ENCODE measurements around the gene TMEM202. TPM values are rescaled to one million over a fixed set of nuclear protein-coding genes. Genes with fewer than 3 reads are reported as not detected.
"Not testable (repeated sequence)": the region's sequence is repeated elsewhere in the genome, so short reads cannot be mapped to it uniquely, and the experiment has no call there.

TMEM202 gene
- total RNA-seq, 1 donor from 2014 or later, result not detected

DNA sequence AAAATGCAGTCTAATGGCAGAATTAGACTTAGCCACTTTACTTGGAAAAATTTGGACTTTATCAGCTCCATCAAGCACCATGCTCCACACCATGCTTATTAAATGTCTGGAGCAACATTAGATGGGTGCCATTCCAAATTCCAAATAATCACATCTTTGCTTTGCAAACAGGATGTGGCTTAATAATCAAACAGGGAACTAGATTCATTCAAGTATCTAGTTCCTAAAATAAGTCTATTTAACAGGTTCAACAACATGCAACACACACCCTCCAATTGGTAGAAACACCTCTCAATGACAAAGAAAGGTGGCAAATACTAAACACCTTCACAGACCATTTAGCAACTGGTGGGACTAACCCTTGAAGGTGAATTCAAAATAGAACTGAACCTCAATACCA, 25.7 kb upstream of the TMEM202 start:
- Mint-ChIP-seq H3K9me3 (no peaks in the 10 kb centered on the region), H3K36me3 (ENCODE audit: low read depth) (peaks cover 45% of the 10 kb centered on the region), H3K27me3 (no peaks in the 10 kb centered on the region), H3K27ac (peak overlapping the region; percentile 46), H3K4me3 (peak overlapping the region; percentile 24), H3K4me1 (peaks cover 85% of the 10 kb centered on the region)
- TF ChIP-seq, protein P1, sequence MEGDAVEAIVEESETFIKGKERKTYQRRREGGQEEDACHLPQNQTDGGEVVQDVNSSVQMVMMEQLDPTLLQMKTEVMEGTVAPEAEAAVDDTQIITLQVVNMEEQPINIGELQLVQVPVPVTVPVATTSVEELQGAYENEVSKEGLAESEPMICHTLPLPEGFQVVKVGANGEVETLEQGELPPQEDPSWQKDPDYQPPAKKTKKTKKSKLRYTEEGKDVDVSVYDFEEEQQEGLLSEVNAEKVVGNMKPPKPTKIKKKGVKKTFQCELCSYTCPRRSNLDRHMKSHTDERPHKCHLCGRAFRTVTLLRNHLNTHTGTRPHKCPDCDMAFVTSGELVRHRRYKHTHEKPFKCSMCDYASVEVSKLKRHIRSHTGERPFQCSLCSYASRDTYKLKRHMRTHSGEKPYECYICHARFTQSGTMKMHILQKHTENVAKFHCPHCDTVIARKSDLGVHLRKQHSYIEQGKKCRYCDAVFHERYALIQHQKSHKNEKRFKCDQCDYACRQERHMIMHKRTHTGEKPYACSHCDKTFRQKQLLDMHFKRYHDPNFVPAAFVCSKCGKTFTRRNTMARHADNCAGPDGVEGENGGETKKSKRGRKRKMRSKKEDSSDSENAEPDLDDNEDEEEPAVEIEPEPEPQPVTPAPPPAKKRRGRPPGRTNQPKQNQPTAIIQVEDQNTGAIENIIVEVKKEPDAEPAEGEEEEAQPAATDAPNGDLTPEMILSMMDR (IDR thresholded peaks at IDR 0.05), result no peak
- CTCF ChIA-PET, result no interaction called here
- intact Hi-C loops (cut with micrococcal nuclease), result no loop called here
- ATAC-seq (ENCODE audit: low read depth), result no peak
- DNase-seq, result no peak
- POLR2A ChIA-PET, result interaction anchor here (1.0 kb wide), 1 partner anchor 144 kb away, joined by 6 read pairs; no protein-coding TSS in a partner anchor

DNA sequence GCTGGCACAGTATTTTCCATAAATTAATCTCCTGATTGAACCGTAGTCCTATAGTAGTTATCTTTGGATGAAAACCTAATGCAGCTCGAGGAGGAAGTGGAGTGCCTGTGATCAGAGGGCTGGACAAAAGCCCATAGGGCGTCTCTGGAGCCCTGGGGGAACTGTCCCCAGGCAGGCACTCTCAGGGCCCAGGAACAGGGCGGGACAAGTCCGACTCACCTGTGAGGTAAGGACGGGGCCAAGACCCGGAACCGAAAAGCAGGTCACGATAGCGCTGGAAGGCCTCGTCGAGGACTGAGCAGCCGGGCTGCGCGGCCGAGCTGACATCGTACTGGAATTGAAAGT, 22.6 kb upstream of the TMEM202 start:
- ChIA-PET POLR2A (interaction anchor here (0.6 to 3.4 kb wide), 19 partner anchors 9 to 1600 kb away, joined by 3 to 59 read pairs (median 5); partner anchors contain the start of genes ARIH1, BBS4, CELF6 and HIGD2B), CTCF (no interaction called here)
- peak overlapping the region; percentile 91 for H3K4me3 Mint-ChIP-seq
- H3K4me1 Mint-ChIP-seq, result peaks cover 59% of the 10 kb centered on the region
- peaks cover 21% of the 10 kb centered on the region for H3K36me3 Mint-ChIP-seq (ENCODE audit: low read depth)
- intact Hi-C loops (cut with micrococcal nuclease), result loop anchor here (2.0 to 5.0 kb wide), 4 partner anchors 55 to 258 kb away; partner anchors contain the start of genes CELF6, MYO9A, PARP6 and SENP8
- no peaks in the 10 kb centered on the region for H3K9me3 Mint-ChIP-seq
- peak overlapping the region; percentile 97 for H3K27ac Mint-ChIP-seq
- no peak for DNase-seq
- TF ChIP-seq, protein P1 (IDR thresholded peaks at IDR 0.05), result no peak
- H3K27me3 Mint-ChIP-seq, result no peaks in the 10 kb centered on the region
- ATAC-seq (ENCODE audit: low read depth), result peak; percentile 56

DNA sequence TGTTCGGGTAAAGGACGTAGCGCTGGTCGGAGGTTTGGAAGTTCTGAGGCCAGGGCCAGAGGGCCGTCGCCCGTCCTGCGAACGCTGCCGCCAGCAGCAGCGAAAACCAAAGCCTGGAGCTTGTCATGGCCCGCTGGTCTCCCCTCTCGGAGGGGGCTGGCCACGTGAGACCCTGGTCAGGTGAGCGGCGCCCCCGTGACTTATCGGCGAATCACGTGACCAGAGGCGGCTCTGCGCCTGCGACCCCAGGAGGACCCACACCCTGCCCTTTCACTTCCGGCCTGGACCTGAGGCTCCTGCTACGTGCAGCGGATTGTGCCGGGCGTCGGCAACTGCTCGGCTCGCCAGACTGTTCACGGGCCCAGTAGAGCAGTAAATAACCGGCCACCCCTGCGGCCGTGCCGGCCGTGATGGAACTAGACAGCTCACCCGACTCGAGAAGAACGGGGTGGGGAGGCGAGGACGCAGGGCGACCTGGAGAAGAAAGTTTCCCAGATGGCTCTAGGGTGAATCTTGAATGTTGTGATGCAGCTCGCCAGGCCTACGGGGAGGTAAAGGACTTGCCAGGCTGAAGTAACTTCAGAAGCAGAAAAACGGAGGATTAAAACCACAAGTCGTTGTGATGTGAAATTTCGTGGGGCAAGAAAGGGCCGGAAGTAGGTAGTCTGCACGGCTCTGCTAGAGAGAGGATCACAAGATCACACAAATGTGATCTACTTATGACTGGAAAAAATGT, 22.1 kb upstream of the TMEM202 start, which contains the start of gene HEXA:
TSS of gene HEXA (minus strand) at position 169 of the 736 bp plus-strand sequence. CDS start at position 127, 42 bp downstream.
- Mint-ChIP-seq H3K27me3 (no peaks in the 10 kb centered on the region), H3K36me3 (ENCODE audit: low read depth) (peaks cover 17% of the 10 kb centered on the region), H3K9me3 (no peaks in the 10 kb centered on the region), H3K4me3 (peak within 1 kb of the TSS; percentile 91), H3K27ac (peak within 1 kb of the TSS; percentile 97), H3K4me1 (peaks cover 58% of the 10 kb centered on the region)
- POLR2A ChIA-PET, result interaction anchor here (0.6 to 3.4 kb wide), 19 partner anchors 9 to 1600 kb away, joined by 3 to 59 read pairs (median 5); partner anchors contain the start of genes ARIH1, BBS4, CELF6 and HIGD2B
- TF ChIP-seq, protein P1 (IDR thresholded peaks at IDR 0.05), result no peak
- CTCF ChIA-PET, result no interaction called here
- DNase-seq, result peak; percentile 99
- intact Hi-C loops (cut with micrococcal nuclease), result loop anchor here (1.0 to 5.0 kb wide), 8 partner anchors 55 to 407 kb away; partner anchors contain the start of genes ADPGK, ARIH1, BBS4 and CELF6
- ATAC-seq (ENCODE audit: low read depth), result peak; percentile 83

DNA sequence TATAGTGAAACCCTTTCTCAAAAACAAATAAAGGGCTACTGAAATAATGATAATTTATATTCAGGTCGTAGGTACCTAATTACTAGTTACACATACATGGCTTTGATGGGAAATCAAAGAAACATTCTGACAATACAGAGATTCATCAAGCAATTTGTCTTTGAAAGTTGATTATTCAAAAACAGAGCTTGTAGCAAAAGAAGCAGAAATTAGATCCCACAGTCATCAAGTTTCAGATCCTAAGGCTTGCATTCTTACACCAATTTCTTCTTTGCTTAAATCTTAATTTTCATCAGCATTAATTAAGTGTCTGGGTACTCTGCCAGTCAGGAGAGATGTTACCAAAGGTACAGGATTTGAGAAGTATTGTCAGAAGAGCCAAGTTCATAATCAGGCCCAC, 20.8 kb upstream of the TMEM202 start:
- Mint-ChIP-seq H3K4me3 (no peak overlapping the region), H3K4me1 (peaks cover 48% of the 10 kb centered on the region), H3K9me3 (no peaks in the 10 kb centered on the region), H3K36me3 (ENCODE audit: low read depth) (peaks cover 13% of the 10 kb centered on the region), H3K27ac (no peak overlapping the region), H3K27me3 (no peaks in the 10 kb centered on the region)
- ATAC-seq (ENCODE audit: low read depth) (no peak), DNase-seq (no peak)
- ChIA-PET CTCF (no interaction called here), POLR2A (interaction anchor here (0.5 to 3.4 kb wide), 2 partner anchors 97 to 150 kb away, joined by 5 to 59 read pairs; partner anchors contain the start of gene ARIH1)
- TF ChIP-seq, protein P1 (IDR thresholded peaks at IDR 0.05), result no peak
- intact Hi-C loops (cut with micrococcal nuclease), result loop anchor here (2.0 to 5.0 kb wide), 3 partner anchors 147 to 260 kb away; partner anchors contain the start of genes MYO9A, PKM and SENP8

DNA sequence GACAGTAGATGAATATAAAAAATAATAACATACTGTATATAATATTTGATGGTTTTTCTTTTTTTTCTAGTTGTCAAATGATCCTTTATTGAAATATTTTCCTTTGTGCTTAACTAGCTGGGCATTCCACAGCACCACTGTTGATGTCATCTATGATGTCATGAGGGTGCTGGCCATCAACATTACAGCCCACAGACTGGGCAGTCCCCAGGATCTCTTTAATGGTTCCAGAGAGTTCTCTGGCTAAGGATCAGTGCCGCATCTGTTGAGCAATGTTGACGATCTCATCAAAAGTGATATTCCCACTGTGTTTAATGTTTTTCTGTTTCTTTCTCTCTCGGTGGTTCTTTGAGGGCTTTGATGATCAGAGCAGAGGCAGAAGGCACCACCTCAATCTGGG, 19.0 kb upstream of the TMEM202 start:
- CTCF ChIA-PET; POLR2A ChIA-PET; H3K27me3 Mint-ChIP-seq; H3K4me3 Mint-ChIP-seq; H3K27ac Mint-ChIP-seq; ATAC-seq (ENCODE audit: low read depth); DNase-seq; H3K9me3 Mint-ChIP-seq: not testable (repeated sequence)
- Mint-ChIP-seq H3K36me3 (ENCODE audit: low read depth) (peaks cover 12% of the 10 kb centered on the region), H3K4me1 (peaks cover 30% of the 10 kb centered on the region)
- intact Hi-C loops (cut with micrococcal nuclease), result loop anchor here (5.0 kb wide), 2 partner anchors 153 to 262 kb away; partner anchors contain the start of genes MYO9A and SENP8
